Astrocyte of the cerebellum (primary cell): Measurements from ENCODE around the gene PLA2G4B.

ENCODE experiments used
- DNase-seq: peaks from one replicate; pipeline ENCODE4 v3.0.0-alpha.2; 2011; ENCODE audit warnings: low read depth
- H3K4me3 ChIP-seq: 2 replicates; pipeline ENCODE4 v1.5.1; 2011; ENCODE audit warnings: mild to moderate bottlenecking, low read depth, low read length, moderate library complexity
- in situ Hi-C: cut with HindIII; loops from 2 replicates; pipeline ENCODE4 v1.10.0; 2017; ENCODE audit warnings: low sequenced_read_pairs
- TF ChIP-seq, protein P1 (sequence below): IDR thresholded peaks from 2 replicates; pipeline ENCODE4 v1.5.1; 2012; ENCODE audit warnings: low read length, low read depth, moderate library complexity, mild to moderate bottlenecking; ENCODE audit errors: missing control alignments

PLA2G4B gene

DNA sequence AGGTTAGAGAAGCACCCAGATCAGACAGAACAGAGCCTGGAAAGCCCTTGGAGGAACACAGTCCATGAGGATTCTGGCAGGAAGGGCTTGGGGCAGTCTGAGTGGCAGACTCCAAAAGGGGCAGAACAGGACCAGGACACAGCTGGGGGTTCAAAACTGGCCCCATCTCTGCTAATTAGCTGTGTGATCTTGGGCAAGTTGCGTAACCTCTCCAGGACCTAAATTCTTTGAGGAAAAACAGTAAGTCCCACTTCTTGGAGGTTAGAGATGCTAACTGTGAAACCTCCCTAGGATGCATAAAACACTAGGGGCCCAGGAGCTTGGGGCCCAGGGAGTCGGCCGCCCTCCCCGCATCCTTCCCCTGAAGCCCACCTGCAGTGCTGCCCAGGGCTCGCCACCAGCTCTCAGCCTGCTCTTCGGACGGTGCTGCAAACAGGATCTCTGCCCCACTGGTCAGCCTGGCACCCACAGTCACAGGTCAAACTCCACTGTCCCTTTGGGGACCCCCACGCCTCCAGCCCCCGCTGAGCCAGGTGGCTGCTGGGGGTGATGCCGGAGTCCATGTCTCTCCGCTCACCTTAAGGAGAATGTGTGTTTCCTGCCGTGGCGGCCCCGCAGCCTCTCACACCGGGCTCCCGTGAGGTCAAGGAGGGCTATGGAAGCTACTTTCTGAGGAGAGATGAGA, 12.0 kb downstream of the PLA2G4B start:
- no peak overlapping the region for H3K4me3 ChIP-seq
- TF ChIP-seq, protein P1, sequence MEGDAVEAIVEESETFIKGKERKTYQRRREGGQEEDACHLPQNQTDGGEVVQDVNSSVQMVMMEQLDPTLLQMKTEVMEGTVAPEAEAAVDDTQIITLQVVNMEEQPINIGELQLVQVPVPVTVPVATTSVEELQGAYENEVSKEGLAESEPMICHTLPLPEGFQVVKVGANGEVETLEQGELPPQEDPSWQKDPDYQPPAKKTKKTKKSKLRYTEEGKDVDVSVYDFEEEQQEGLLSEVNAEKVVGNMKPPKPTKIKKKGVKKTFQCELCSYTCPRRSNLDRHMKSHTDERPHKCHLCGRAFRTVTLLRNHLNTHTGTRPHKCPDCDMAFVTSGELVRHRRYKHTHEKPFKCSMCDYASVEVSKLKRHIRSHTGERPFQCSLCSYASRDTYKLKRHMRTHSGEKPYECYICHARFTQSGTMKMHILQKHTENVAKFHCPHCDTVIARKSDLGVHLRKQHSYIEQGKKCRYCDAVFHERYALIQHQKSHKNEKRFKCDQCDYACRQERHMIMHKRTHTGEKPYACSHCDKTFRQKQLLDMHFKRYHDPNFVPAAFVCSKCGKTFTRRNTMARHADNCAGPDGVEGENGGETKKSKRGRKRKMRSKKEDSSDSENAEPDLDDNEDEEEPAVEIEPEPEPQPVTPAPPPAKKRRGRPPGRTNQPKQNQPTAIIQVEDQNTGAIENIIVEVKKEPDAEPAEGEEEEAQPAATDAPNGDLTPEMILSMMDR = no peak
- DNase-seq = no peak
- in situ Hi-C loops = no loop called here

DNA sequence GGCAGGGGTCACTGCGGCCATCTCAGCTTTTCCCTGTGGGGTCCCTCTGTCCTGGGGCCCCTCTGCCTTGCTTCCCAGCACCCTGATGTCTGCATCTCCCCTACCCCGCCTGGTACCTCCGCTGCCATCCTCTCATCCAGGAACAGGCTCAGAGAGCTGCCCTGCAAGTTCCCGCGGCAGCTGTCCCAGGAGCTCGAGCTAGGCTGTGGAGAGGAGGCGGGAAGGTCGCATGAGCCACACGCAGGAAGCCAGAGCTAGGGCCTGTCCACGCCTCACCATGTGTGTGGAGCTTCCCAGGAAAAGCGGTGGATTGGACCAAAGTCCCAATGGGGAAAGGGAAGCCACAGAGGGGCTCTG, 12.5 kb downstream of the PLA2G4B start:
- no peak overlapping the region for H3K4me3 ChIP-seq
- TF ChIP-seq, protein P1 = no peak
- in situ Hi-C loops = no loop called here
- no peak for DNase-seq

DNA sequence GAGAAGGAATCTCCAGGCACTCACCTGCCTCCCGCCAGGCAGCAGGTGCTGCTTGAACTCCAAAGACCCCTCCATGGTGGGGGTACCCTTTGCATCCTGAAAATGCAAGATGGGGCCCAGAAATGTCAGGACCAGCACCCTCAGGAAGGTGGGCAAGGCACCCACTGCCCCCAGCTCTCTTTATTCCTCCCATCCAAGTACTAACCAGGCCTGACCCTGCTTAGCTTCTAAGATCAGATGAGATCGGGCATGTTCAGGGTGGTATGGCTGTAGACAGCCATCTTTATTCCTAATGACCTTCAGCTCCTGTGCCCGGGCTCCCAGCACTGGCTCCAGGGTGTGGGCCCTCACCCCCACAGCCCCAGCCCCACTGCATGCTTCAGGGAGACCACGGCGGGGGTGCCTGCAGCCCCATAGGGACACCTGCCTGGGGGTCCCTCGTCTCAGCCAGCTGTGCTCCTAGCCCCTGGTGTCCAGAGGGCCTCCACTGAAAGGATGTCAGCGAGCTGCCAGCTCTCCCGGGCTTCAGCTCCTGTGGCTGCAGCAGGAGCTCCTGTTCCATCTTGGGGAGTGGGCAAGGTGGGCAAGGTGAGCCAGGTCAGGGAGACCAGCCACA, 13.2 kb downstream of the PLA2G4B start:
- H3K4me3 ChIP-seq = no peak overlapping the region
- DNase-seq = no peak
- in situ Hi-C loops = no loop called here
- TF ChIP-seq, protein P1 = no peak

DNA sequence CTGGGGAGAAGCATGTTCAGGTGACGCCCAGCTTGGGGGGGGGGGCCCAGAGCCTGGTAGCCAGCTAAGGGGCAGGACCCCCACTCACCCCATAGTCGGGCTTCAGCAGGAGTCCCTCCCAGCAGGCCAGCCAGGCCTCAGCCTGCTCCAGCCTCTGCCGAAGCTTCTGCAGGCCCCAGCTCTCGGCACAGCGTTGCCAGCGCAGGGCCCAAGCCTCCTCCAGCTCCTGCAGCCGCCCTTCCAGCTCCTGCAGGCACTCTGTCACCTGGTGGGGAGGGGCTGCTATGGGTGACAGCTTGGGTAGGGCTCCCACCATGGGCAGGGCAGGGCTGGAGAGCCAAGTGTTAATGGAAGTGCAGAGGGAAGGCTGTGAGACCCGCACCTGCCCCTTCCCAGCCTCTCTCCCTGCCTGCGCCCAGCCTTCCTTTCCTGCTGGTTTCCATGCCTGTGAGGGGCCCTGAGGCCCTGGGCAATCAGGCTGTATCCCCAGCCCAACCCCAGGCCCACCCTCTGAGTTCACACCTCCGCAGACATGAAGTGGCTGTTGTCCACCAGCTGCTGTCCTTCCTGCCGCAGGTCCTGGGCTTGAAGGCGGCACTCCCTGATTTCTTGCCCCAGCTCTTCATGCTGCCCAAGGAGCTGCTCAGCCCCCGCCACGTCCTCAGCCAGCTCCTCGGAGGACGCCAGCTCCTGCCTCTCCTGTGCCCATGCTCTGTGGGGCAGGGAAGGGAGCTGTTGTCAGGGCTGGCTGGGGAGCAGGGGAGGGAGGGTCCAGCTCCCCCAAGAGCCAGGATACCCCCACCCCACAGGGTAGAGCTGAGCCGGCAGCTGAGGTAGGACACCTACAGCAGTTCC, 14.3 kb downstream of the PLA2G4B start:
- H3K4me3 ChIP-seq = no peak overlapping the region
- TF ChIP-seq, protein P1 = no peak
- in situ Hi-C loops = no loop called here
- no peak for DNase-seq

DNA sequence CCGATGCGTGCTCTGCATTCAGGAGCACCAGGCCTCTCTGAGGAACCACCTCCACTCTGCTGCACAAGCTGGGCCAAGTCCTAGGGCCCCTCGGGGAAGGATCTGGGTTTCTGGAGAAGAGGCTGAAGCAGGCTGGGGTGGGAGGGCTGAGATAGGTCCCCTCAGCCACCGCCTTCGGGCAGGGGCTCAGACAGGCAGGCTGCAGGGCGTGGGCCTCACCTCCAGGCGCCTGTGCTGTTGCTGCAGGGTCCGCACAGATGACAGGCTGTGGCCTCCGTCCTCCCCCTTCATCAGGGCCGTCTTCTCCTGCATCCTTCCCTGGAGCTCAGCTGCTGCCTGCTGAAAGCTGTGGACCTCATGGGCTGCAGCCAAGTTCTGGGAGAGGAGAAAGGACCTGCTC, 15.2 kb downstream of the PLA2G4B start:
- no peak overlapping the region for H3K4me3 ChIP-seq
- TF ChIP-seq, protein P1 = no peak
- DNase-seq = no peak
- in situ Hi-C loops = no loop called here

DNA sequence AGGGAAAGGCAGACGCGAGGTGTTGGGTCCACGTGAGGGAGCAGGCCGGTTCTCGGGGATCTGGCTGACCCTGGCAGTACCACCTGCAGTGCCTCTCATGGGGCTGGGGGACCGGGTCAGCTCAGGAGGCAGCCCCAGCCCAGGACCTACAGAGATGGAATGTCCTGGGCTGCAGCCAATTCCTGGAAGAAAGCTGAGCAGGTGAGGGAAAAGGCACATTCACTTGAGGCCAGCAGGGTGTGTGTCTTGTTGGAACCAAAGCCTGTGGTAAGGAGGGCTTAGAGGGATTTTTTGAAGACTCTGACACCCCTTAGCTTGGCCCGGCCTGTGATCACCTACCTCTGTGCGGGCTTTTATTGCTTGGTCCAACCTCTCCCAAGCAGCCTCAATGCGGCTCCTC, 15.8 kb downstream of the PLA2G4B start:
- DNase-seq = no peak
- in situ Hi-C loops = no loop called here
- no peak overlapping the region for H3K4me3 ChIP-seq
- TF ChIP-seq, protein P1 = no peak
